K562 (cell line): ENCODE data around the gene HNRNPLL. TPM values are rescaled to one million over a fixed set of nuclear protein-coding genes. Genes with fewer than 3 reads are reported as not detected.
A peak's percentile ranks its signal among the peaks of the same experiment; 100 is the strongest.

Source experiments
- ATAC-seq: fragments of 200-7000 bp; cut with Tn5 transposase; 3 replicates; pipeline ENCODE4 v1.9.1; 2020; ENCODE audit warnings: moderate library complexity
- BruUV-seq: library from RNA; stranded (reverse); fragments of 400-500 nt; replicated peaks from 2 replicates; lab custom pipeline; 2021; lab: Mats Ljungman, UMichigan
- CTCF ChIA-PET: fragments of 300-600 bp; formaldehyde crosslinking; extraction: SDS; loops from one replicate; lab custom pipeline; 2021; ENCODE audit warnings: low intra/inter-chr PET ratio; lab: Yijun Ruan, JAX
- POLR2A ChIA-PET: fragments of 300-600, 350-650 bp; sonication (Branson Sonifier 250); formaldehyde crosslinking; extraction: SDS; loops from one replicate; lab custom pipeline; 2021; ENCODE audit warnings: antibody characterized with exemption, inconsistent platforms; lab: Yijun Ruan, JAX
- DNase-seq, 4 experiments: peaks; one replicate each; pipeline versions ENCODE4 v3.0.0 to v3.0.0-alpha.2; 2011 to 2018; ENCODE audit warnings: low spot score in 3 of 4, mixed read lengths in 3 of 4; ENCODE audit errors: extremely low read depth in 1 of 4
- FAIRE-seq: peaks from 2 replicates; lab custom pipeline; 2011; peaks lifted over from hg19 to GRCh38; lab: Jason Lieb, UNC
- H2AFZ ChIP-seq: 2 replicates; pipeline ENCODE4 v1.6.0; 2011; ENCODE audit warnings: low read depth, low read length, control low read depth, inconsistent platforms
- H3K27ac ChIP-seq: fragments of 200-600 bp; 3 replicates; pipeline ENCODE4 v1.8.0; 2011; ENCODE audit warnings: low read depth, mild to moderate bottlenecking, control low read depth, inconsistent platforms, low read length, moderate library complexity, mixed read lengths; ENCODE audit errors: extremely low read depth
- H3K27me3 ChIP-seq, 2 experiments: fragments of 300-600 bp in 1 of 2; 2 replicates in 1 of 2; 3 replicates in 1 of 2; pipeline versions ENCODE4 v1.6.0 to v1.8.0; 2011; ENCODE audit warnings: inconsistent platforms in 2 of 2, low read length in 2 of 2, mild to moderate bottlenecking in 1 of 2, mixed read lengths in 1 of 2, moderate library complexity in 1 of 2; ENCODE audit not compliant: control insufficient read depth in 2 of 2, insufficient read depth in 2 of 2
- H3K36me3 ChIP-seq: fragments of 300-600 bp; 3 replicates; pipeline ENCODE4 v1.8.0; 2011; ENCODE audit warnings: mild to moderate bottlenecking, low read length, inconsistent platforms; ENCODE audit not compliant: control insufficient read depth, insufficient read depth
- H3K4me1 ChIP-seq, 2 experiments: fragments of 200-600 bp in 1 of 2; replicated peaks in 1 of 2; 2 replicates in 1 of 2; 3 replicates in 1 of 2; pipeline versions ENCODE4 v1.5.1 to v1.8.0; 2011; ENCODE audit warnings: inconsistent platforms in 2 of 2, low read length in 2 of 2, mild to moderate bottlenecking in 1 of 2, mixed read lengths in 1 of 2, moderate library complexity in 1 of 2; ENCODE audit not compliant: control insufficient read depth in 2 of 2, insufficient read depth in 2 of 2
- H3K4me2 ChIP-seq: 2 replicates; pipeline ENCODE4 v1.6.1; 2011; ENCODE audit warnings: low read length, control low read depth, inconsistent platforms, mixed read lengths; ENCODE audit not compliant: insufficient read depth
- H3K4me3 ChIP-seq: fragments of 200-600 bp; sonication (generic), shearing (Covaris generic); 2 replicates; pipeline ENCODE4 v1.5.1; 2016; ENCODE audit warnings: control low read depth, inconsistent platforms
- H3K79me2 ChIP-seq: fragments of 200-600 bp; 3 replicates; pipeline ENCODE4 v1.8.0; 2011; ENCODE audit warnings: low read length, inconsistent platforms; ENCODE audit not compliant: control insufficient read depth, insufficient read depth
- H3K9ac ChIP-seq, 2 experiments: 2 replicates each; pipeline versions ENCODE4 v1.6.0 to v1.6.1; 2011; ENCODE audit warnings: low read depth in 2 of 2, low read length in 2 of 2, control low read depth in 1 of 2, inconsistent platforms in 1 of 2, mild to moderate bottlenecking in 1 of 2, mixed read lengths in 1 of 2; ENCODE audit not compliant: insufficient read depth in 1 of 2
- H3K9me1 ChIP-seq: one replicate; pipeline ENCODE4 v1.6.0; 2011; ENCODE audit warnings: inconsistent platforms, mild to moderate bottlenecking, low read length, moderate library complexity; ENCODE audit not compliant: control insufficient read depth, insufficient read depth
- H3K9me3 ChIP-seq: replicated peaks from 2 replicates; pipeline ENCODE4 v1.5.1; 2011; ENCODE audit warnings: low read depth, low read length, inconsistent platforms; ENCODE audit not compliant: control insufficient read depth, insufficient read depth
- H4K20me1 ChIP-seq: replicated peaks from 2 replicates; pipeline ENCODE4 v1.6.1; 2011; ENCODE audit warnings: low read length, inconsistent platforms, mixed read lengths; ENCODE audit not compliant: control insufficient read depth, insufficient read depth
- CBFA2T3 ChIP-seq: fragments of 450-650 bp; IDR thresholded peaks from 2 replicates; pipeline ENCODE4 v1.6.1; 2017
- HDGF ChIP-seq: fragments of 450-650 bp; IDR thresholded peaks from 2 replicates; pipeline ENCODE4 v1.6.1; 2016
- HNRNPL ChIP-seq: fragments of 200-400 bp; formaldehyde crosslinking; IDR thresholded peaks from 2 replicates; pipeline ENCODE4 v1.6.1; 2017; ENCODE audit warnings: low read depth, mild to moderate bottlenecking, low read length
- MTF1 ChIP-seq: fragments of 250-450 bp; sonication (Bioruptor Pico); IDR thresholded peaks from 2 replicates; pipeline ENCODE4 v1.9.0; 2021; ENCODE audit warnings: moderate library complexity, mild to moderate bottlenecking, inconsistent platforms, borderline replicate concordance
- RBM25 ChIP-seq: fragments of 200-400 bp; formaldehyde crosslinking; IDR thresholded peaks from 2 replicates; pipeline ENCODE4 v1.6.1; 2018; ENCODE audit warnings: low read length, low read depth, moderate library complexity; ENCODE audit not compliant: severe bottlenecking
- WHSC1 ChIP-seq: IDR thresholded peaks from one replicate; pipeline ENCODE4 v1.6.1; 2012; ENCODE audit warnings: low read length, control low read depth, inconsistent platforms
- ZNF282 ChIP-seq: sonication (generic); formaldehyde crosslinking; IDR thresholded peaks from 2 replicates; pipeline ENCODE4 v1.8.1; 2023; ENCODE audit warnings: missing genetic modification reagents
- ZNF408 ChIP-seq: fragments of 250-450 bp; sonication (Bioruptor Pico); IDR thresholded peaks from 2 replicates; pipeline ENCODE4 v1.4.0; 2020; ENCODE audit warnings: low read depth, mild to moderate bottlenecking, moderate library complexity
- WGBS: fragments of 100-300 bp; shearing (Covaris generic); methylation state at CpG from one replicate; pipeline ENCODE4 v1.1.6; 2016; ENCODE audit warnings: low coverage, mixed read lengths; ENCODE audit not compliant: insufficient coverage; ENCODE audit errors: missing lambda C conversion rate; 5-methylcytosine and 5-hydroxymethylcytosine counted together
- in situ Hi-C: fragments of 300-500 bp; cut with MboI; formaldehyde crosslinking; loops from 4 replicates; pipeline ENCODE4 v1.15.0; 2018; ENCODE audit warnings: inconsistent platforms, mixed read lengths
- intact Hi-C: fragments of 100-400 bp; cut with micrococcal nuclease; formaldehyde crosslinking; loops from 2 replicates; pipeline ENCODE4 v1.14.2; 2022
- polyA plus RNA-seq, 8 experiments: library from polyadenylated mRNA; depleted of rRNA in 4 of 8; stranded (reverse) in 5 of 8; unstranded in 3 of 8; fragments of >200 nt; fragmentation: Nextera tagmentation in 2 of 8; fragmentation: Illumina TruSeq in 1 of 8; extraction: Ambion mirVana in 2 of 8; extraction: Trizol in 1 of 8; gene quantifications; 2 replicates each; pipeline versions ENCODE4 v1.2.1 to v1.2.3, GENCODE V29; 2011 to 2014; ENCODE audit warnings: inconsistent platforms in 1 of 8, missing spikeins in 1 of 8
- total RNA-seq, 7 experiments: library from RNA; depleted of rRNA in 6 of 7; stranded (reverse); fragments of >200 nt in 6 of 7; fragmentation: Illumina TruSeq in 2 of 7; extraction: Trizol in 2 of 7; gene quantifications; 2 replicates each; pipeline versions ENCODE4 v1.2.1 to v1.2.3, GENCODE V29; 2011 to 2021; ENCODE audit warnings: low replicate concordance in 1 of 7
- TF ChIP-seq, protein P1 (sequence below): fragments of 150-350 bp; IDR thresholded peaks from 2 replicates; pipeline ENCODE4 v1.6.1; 2014; ENCODE audit warnings: low read depth, mild to moderate bottlenecking, low read length, borderline replicate concordance

Gene HNRNPLL
- total and polyA plus RNA-seq, 9 of the 15 experiments (the other 6 are each of a cell fraction or from before 2014, with no cell fraction given) = 19.8 to 135 (median 57.8) TPM

DNA sequence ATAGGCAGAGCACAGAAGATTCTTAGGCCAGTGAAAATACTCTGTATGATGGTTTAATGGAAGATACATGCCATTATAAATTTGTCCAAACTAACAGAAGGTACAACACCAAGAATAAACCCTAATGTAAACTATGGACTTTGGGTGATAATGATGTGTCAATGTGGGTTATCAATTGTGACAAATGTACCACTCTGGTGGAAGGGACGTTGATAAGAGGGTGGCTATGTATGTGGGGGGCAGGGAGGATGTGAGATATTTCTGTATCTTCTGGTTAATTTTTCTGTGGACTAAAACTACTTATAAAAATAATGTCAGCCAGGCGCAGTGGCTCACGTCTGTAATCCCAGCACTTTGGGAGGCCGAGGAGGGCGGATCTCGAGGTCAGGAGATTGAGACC, 86.2 kb downstream of the HNRNPLL start:
- no peak for DNase-seq
- Histone ChIP-seq H3K9ac (no peak overlapping the region), H3K4me2 (no peak overlapping the region), H3K27me3 (no peaks in the 10 kb centered on the region), H3K4me1 (peaks cover 10 to 12% of the 10 kb centered on the region in 2 experiments; a peak in 4 of 5 replicates), H3K9me1 (no peaks in the 10 kb centered on the region), H3K36me3 (no peaks in the 10 kb centered on the region), H3K9me3 (no peaks in the 10 kb centered on the region), H3K79me2 (no peaks in the 10 kb centered on the region), H3K4me3 (no peak overlapping the region), H2AFZ (no peak overlapping the region), H4K20me1 (no peaks in the 10 kb centered on the region), H3K27ac (no peak overlapping the region)
- in situ Hi-C loops = no loop called here
- WGBS = 61% methylated on average over 6 of the region's 6 CpGs
- CTCF ChIA-PET = interaction anchor here (0.6 kb wide), 1 partner anchor 1398 kb away, joined by 3 read pairs; no protein-coding TSS in a partner anchor
- POLR2A ChIA-PET = no interaction called here
- no TSS peak for BruUV-seq
- ATAC-seq = no peak
- no peak for FAIRE-seq
- no peak for TF ChIP-seq WHSC1
- TF ChIP-seq HDGF = 0 out of 2 replicates have a peak, but pooled peaks have one; percentile 16
- TF ChIP-seq, protein P1, sequence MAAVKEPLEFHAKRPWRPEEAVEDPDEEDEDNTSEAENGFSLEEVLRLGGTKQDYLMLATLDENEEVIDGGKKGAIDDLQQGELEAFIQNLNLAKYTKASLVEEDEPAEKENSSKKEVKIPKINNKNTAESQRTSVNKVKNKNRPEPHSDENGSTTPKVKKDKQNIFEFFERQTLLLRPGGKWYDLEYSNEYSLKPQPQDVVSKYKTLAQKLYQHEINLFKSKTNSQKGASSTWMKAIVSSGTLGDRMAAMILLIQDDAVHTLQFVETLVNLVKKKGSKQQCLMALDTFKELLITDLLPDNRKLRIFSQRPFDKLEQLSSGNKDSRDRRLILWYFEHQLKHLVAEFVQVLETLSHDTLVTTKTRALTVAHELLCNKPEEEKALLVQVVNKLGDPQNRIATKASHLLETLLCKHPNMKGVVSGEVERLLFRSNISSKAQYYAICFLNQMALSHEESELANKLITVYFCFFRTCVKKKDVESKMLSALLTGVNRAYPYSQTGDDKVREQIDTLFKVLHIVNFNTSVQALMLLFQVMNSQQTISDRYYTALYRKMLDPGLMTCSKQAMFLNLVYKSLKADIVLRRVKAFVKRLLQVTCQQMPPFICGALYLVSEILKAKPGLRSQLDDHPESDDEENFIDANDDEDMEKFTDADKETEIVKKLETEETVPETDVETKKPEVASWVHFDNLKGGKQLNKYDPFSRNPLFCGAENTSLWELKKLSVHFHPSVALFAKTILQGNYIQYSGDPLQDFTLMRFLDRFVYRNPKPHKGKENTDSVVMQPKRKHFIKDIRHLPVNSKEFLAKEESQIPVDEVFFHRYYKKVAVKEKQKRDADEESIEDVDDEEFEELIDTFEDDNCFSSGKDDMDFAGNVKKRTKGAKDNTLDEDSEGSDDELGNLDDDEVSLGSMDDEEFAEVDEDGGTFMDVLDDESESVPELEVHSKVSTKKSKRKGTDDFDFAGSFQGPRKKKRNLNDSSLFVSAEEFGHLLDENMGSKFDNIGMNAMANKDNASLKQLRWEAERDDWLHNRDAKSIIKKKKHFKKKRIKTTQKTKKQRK = no peak
- TF ChIP-seq ZNF408 (CRISPR knock-in tag) = no peak
- TF ChIP-seq RBM25 = peak; percentile 1
- peak; percentile 38; the same call in 1 of the 2 replicates for TF ChIP-seq CBFA2T3
- no peak for TF ChIP-seq ZNF282 (CRISPR knock-in tag)
- TF ChIP-seq MTF1 (CRISPR knock-in tag) = no peak
- TF ChIP-seq HNRNPL = no peak
- intact Hi-C loops = no loop called here
